NCI-H2196 treated with DMSO at 0.1 percent for 48 hours (cell line): ENCODE results near the gene NXN.
"Not testable (repeated sequence)": the region's sequence is repeated elsewhere in the genome, so short reads cannot be mapped to it uniquely, and the experiment has no call there.

Experiments
- DNase-seq: peaks from one replicate; lab custom pipeline; 2025; ENCODE audit not compliant: unreplicated experiment; lab: John Stamatoyannopoulos, UW

Gene NXN

DNA sequence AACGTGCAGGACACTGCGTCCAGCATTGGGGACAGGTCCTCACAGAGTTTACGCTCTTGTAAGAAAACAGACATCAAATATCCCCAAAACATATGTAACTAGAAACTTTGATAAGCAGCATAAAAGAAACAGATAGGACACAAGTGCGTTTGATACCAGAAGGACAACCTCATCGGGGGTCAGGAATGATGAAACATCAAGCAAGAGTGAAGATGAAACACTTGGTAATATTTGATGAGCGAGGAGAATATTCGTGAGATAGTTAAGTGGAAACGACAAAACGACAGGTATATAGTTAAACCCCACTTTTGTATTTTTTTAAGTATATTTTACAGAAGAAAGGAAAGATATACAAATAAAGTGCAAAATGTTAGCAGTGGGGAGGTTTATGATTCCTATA, 55.9 kb downstream of the NXN start:
- DNase-seq = no peak

- no peak for DNase-seq
These were observed 58.4 kb downstream of the NXN start for GRCh38 chr17:921161-921560.

DNA sequence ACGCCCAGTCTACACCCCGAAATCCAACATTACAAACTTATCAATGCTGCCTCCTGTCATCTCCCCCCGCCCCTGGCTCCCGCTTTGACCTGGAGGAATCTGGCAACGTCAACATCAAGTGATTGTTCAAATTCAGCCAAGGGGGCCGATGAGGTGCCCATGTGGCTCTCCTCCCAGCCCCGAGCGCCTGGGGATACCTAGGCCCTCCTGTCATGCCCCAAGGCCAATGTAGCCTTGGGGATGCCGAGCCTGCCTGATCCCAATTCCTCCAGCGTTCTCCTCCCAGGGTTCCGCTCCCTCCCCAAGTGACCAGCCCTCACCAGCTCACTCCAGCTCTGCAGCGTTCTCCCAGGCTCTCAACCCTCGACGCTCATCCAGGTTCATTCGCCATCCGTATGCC, 59.4 kb downstream of the NXN start:
- no peak for DNase-seq

DNA sequence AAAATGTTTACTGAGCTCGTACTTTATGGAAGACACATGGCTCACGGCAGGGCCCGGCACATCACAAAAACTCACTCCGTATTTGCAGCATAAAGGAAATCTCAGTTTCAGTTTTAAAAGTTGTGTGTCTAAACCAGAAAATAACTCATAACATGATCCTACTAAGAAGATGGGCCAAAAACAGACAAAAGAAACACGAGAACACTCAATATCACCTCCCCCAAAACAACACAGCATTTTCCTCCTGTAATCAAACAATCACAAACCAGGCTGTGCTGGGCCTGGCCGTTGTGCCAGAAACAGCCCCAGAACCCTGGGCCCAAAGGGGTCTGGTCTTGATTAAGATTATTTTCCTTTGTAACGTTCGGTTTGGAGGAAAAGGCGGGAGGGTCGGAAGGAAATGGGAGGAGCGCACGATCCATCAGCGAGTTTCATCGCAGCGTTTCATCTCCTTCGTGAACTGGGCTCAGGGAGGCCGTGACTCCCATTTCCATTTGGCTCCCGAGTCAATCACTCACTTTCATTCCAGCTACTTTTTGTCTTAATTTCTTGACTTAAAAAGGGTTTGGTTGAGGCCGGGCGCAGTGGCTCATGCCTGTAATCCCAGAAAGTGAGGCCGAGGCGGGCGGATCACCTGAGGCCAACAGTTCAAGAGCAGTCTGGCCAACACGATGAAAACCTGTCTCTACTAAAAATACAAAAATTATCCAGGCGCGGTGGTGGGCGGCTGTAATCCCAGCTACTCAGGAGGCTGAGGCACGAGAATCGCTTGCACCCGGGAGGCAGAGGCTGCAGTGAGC, 61.4 kb downstream of the NXN start:
- DNase-seq = no peak

DNA sequence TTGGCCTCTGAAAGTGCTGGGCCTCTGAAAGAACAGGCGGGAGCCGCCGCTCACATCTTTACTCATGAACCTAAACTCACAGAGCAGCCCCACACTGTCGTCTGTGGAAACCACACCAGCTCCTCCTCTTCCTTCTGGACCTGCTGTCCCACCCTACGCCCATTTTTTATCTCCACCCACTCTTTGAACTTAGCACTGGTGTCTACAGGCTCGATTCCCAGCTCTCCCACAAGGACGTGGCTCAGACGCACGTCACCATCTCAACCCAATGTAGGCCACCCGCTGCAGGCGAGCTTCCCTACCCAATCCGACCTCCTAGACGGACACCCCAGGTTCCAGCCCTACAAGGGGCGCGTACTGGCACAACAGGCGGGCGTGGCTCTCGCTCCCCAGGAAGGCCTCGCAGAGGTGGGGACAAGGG, 62.2 kb downstream of the NXN start:
- DNase-seq = no peak

DNA sequence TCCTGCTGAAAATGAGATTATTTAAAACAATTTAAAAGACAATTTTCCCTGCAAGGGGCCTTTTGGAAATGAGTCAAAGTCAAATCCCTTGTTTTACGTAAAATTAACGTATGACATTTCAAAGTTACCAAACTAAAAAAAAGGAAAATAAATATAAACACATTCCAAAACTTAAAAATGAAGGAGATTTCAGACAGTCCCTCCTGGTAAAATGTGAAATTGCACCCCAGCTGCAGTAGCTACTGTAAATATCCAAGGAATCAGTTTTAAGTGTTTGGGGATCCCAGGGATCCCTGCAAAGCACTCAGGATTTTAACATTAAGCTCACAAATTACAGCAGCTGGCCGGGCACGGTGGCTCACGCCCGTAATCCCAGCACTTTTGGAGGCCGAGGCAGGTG, 63.3 kb downstream of the NXN start:
- DNase-seq = no peak

- no peak for DNase-seq
These were observed 63.9 kb downstream of the NXN start for GRCh38 chr17:915538-916201.

DNA sequence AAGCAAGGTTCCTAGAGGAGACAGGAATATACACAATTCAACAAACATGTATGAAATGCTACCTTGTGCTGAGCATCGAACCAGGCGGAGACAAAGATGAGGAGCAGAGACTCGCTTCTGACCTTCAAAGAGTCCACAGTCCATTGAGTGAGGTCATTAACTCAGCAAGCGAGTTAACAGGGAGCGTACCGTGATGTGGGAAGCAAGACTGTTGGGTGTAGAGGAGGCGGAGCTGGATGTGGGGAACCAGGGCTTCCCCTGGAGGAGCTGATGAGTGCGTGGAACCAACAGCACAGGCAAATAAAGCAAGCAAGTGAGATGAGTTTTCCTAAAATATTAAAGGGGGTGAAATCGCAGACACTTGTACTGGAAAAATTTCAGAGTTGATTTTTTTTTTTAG, 65.0 kb downstream of the NXN start:
- DNase-seq = no peak

DNA sequence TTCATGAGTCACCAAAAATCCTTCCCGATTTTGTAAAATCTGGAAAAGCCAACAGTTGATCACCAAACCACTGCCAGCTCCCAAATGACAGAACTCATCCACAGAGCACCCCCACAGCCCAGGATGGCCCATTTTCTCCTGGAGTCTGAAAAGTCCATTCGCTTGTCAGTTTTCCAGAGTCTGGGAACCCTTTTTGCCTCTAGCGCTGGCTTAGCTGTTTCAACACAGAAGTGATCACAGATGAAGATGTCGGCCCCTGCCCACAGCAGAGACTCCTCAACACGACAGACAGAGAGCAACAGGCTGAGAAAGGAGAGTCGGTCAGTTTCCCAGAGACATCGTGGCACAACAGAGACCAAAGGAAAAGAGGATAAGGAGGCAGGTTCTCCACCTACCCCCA, 66.4 kb downstream of the NXN start:
- no peak for DNase-seq

- no peak for DNase-seq
These were observed 69.8 kb downstream of the NXN start for GRCh38 chr17:909642-910323.

DNA sequence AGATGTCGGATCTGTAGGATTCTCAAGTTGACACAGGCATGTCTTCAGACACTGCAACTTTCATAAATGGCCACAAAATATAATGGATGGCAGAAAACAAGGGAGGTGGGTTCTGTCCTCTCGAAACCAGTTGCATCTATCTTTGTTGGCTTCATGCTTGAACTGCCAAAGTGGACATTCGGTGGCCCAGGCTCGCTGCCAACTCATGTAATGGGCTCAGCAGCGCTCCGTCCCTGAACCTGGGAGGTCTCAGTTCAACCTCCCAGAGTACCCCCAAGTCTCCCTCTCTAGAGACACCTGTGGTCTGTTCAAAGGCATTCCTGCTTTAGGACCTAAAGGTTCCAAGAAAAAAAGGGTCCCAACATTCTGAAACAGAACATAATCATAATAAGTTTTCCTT, 71.9 kb downstream of the NXN start:
- no peak for DNase-seq

DNA sequence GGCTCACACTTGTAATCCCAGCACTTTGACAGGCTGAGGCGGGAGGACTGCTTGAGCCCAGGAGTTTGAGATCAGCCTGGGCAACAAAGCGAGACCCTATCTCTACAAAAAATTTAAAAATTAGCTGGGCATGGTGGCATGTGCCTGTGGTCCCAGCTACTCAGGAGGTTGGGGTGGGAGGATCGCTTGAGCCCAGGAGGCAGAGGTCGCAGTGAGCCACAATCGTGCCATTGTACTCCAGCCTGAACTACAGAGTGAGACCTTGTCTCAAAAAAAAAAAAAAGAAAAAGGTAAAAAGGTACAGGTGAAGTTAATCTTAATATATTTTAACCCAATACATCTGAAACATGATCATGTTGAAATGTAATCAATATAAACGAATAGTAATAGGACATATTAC, 73.9 kb downstream of the NXN start:
- not testable (repeated sequence) for DNase-seq

DNA sequence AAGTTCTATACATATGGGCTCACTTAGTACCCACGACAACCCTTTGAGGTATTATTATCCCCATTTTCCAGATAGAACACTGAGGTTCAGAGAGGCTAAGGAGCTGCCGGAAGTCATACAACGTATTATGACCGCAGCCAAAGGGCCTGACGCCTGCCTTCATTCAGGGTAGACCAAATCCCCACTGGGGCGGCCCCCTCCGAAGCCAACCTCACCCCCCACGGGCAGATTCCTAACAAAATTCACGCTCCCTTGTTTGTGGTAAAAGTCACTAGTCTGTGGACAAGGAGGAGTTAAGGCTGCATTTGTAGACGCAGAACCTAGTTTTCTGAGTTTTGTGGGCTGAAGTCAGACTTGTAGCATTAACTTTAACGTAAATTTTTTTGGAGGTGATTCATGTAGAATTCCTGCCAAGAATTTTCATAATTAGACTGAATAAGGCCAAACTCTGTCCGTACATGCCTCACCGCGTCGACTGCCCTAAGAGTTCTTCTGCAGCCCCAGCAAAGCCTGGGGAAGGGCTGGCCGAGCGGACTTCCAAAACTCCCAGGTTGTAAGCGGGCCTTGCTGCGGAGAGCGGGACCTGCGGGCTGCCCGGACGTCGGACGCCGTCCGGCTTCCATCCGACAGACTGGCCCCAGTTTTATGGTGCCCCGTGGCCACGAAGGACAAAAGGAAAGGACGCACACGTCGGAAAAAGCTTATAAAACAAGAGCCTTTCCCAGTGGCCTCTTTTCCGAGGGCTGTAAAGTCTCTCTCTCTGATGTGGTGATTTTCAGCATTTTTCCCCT, 75.7 kb downstream of the NXN start:
- DNase-seq = no peak

DNA sequence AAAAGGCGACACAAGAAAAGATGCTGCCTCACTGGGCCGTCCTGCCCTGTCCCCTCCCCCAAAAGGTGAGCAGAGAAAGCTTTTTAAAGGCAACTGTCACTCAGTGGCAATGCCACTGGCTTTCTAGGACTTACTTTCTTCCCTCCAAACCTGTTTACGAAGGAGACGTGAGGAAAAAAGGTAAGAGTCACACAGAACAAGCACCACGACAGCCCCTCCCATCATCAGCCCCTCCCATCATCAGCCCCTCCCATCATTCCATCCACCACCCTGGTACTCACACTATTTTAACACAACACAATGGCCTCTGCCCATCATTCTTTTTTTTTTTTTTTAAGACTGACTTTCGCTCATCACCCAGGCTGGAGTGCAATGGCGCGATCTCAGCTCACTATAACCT, 77.1 kb downstream of the NXN start:
- DNase-seq = no peak

GRCh38 chr17:901964-902363, 77.6 kb downstream of the NXN start:
- no peak for DNase-seq

- DNase-seq = no peak
These were observed 78.2 kb downstream of the NXN start for GRCh38 chr17:901191-901950.

DNA sequence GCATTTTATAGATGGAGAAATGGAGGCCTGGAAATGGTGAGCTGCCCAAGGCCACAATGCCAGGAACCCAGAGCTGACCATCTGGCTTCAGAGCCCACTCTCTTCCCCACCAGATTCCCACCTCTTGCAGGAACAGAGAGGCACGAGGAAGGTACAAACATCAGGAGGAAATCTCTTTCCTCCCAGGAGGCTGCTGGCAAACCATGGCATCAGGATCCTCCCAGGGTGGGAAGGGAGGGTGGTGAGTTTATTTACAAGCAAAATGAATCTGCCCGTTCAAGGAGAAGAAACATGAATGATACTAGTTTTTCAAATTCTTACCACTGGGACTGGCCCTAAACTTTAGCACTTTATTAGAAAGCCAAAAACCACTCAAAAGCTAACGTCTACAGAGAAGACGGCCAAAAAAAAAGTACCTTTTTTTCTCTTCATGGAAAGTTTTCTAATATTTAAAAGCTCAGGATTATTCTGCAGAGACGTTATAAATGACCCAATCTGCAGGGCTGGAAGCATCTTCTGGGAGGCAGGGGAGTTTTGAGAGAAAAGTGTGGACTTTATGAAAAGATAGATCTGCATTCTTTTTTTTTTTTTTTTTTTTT, 79.1 kb downstream of the NXN start:
- DNase-seq = no peak

GRCh38 chr17:897970-898619, 81.5 kb downstream of the NXN start:
- no peak for DNase-seq

GRCh38 chr17:896953-897661, 82.5 kb downstream of the NXN start:
- no peak for DNase-seq
